ENCODE data around the gene KRTAP5-11. TPM values are rescaled to one million over a fixed set of nuclear protein-coding genes. Genes with fewer than 3 reads are reported as not detected.
"Not testable (repeated sequence)": the region's sequence is repeated elsewhere in the genome, so short reads cannot be mapped to it uniquely, and the experiment has no call there.

Gene KRTAP5-11
- total RNA-seq, 1 donor from 2014 or later = not detected

DNA sequence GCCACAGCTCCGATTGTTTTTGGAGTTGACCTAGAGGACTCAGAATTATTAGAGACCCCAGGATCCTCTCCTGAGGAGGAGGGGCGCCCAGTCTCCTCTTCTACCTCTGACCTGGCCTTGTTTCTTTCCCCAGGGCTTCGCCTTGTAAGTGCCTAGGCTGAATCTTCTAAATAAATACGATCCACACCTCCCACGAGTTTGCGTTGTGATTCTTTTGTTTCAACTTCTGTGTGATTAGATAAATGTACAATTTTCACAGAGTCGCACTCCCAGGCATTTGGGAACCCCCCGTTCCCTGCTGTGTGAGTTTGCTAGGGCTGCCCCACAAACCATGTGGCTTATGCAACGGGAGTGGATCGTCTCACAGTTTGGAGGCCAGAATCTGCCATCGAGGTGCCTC is 43.7 kb downstream of the KRTAP5-11 start:
- TF ChIP-seq, protein P1, sequence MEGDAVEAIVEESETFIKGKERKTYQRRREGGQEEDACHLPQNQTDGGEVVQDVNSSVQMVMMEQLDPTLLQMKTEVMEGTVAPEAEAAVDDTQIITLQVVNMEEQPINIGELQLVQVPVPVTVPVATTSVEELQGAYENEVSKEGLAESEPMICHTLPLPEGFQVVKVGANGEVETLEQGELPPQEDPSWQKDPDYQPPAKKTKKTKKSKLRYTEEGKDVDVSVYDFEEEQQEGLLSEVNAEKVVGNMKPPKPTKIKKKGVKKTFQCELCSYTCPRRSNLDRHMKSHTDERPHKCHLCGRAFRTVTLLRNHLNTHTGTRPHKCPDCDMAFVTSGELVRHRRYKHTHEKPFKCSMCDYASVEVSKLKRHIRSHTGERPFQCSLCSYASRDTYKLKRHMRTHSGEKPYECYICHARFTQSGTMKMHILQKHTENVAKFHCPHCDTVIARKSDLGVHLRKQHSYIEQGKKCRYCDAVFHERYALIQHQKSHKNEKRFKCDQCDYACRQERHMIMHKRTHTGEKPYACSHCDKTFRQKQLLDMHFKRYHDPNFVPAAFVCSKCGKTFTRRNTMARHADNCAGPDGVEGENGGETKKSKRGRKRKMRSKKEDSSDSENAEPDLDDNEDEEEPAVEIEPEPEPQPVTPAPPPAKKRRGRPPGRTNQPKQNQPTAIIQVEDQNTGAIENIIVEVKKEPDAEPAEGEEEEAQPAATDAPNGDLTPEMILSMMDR (IDR thresholded peaks at IDR 0.05; ENCODE audit: partially characterized antibody, unreplicated experiment) = no peak
- Mint-ChIP-seq H3K4me3 (ENCODE audit: unreplicated experiment) (no peak overlapping the region), H3K4me1 (ENCODE audit: low read depth, unreplicated experiment) (no peaks in the 10 kb centered on the region), H3K9me3 (ENCODE audit: unreplicated experiment) (peaks cover 12% of the 10 kb centered on the region), H3K36me3 (ENCODE audit: unreplicated experiment) (peaks cover 3% of the 10 kb centered on the region), H3K27me3 (ENCODE audit: unreplicated experiment) (no peaks in the 10 kb centered on the region), H3K27ac (ENCODE audit: unreplicated experiment) (peak overlapping the region; percentile 10)
- DNase-seq = no peak

DNA sequence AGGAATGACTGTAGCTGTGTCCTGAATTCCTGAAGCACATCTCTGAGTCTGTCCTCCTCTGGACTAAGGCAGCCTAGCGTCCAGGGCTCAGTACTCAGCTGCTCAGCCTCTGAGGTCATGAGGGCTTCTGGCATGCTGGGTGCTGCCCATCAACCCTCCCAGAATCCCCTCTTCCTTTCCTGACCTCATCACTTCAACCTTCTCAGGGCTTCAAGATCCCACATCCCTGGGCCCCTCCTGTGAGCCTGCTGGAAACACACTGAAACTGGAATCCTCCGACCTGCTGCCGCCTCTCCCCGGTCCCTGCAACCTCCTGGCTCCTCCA is 44.0 kb downstream of the KRTAP5-11 start:
- Mint-ChIP-seq H3K4me1 (ENCODE audit: low read depth, unreplicated experiment) (no peaks in the 10 kb centered on the region), H3K36me3 (ENCODE audit: unreplicated experiment) (peaks cover 3% of the 10 kb centered on the region), H3K27ac (ENCODE audit: unreplicated experiment) (peak overlapping the region; percentile 10), H3K9me3 (ENCODE audit: unreplicated experiment) (peaks cover 12% of the 10 kb centered on the region), H3K4me3 (ENCODE audit: unreplicated experiment) (no peak overlapping the region), H3K27me3 (ENCODE audit: unreplicated experiment) (no peaks in the 10 kb centered on the region)
- DNase-seq = no peak
- TF ChIP-seq, protein P1 (IDR thresholded peaks at IDR 0.05; ENCODE audit: partially characterized antibody, unreplicated experiment) = no peak

DNA sequence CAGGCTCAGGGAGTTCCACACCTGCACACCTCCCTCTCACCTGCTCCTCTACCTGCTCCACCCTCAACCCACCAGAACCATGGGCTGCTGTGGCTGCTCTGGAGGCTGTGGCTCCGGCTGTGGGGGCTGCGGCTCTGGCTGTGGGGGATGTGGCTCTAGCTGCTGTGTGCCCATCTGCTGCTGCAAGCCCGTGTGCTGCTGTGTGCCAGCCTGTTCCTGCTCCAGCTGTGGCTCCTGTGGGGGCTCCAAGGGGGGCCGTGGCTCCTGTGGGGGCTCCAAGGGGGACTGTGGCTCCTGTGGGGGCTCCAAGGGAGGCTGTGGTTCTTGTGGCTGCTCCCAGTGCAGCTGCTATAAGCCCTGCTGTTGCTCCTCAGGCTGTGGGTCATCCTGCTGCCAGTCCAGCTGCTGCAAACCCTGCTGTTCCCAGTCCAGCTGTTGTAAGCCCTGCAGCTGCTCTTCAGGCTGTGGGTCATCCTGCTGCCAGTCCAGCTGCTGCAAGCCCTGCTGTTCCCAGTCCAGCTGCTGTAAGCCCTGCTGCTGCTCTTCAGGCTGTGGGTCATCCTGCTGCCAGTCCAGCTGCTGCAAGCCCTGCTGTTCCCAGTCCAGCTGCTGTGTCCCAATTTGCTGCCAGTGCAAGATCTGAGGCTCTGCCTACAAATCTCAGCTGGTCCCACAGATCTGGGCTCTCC is 44.6 kb downstream of the KRTAP5-11 start, which contains the start of gene KRTAP5-8:
KRTAP5-8 (plus strand) TSS at position 49 of the 689 bp plus-strand sequence; CDS start at position 80, 31 bp downstream.
- not testable (repeated sequence) for H3K4me1 Mint-ChIP-seq (ENCODE audit: low read depth, unreplicated experiment); DNase-seq; H3K4me3 Mint-ChIP-seq (ENCODE audit: unreplicated experiment); H3K36me3 Mint-ChIP-seq (ENCODE audit: unreplicated experiment); H3K27me3 Mint-ChIP-seq (ENCODE audit: unreplicated experiment)
- peaks cover 12% of the 10 kb centered on the region for H3K9me3 Mint-ChIP-seq (ENCODE audit: unreplicated experiment)
- peak within 1 kb of the TSS; percentile 10 for H3K27ac Mint-ChIP-seq (ENCODE audit: unreplicated experiment)

DNA sequence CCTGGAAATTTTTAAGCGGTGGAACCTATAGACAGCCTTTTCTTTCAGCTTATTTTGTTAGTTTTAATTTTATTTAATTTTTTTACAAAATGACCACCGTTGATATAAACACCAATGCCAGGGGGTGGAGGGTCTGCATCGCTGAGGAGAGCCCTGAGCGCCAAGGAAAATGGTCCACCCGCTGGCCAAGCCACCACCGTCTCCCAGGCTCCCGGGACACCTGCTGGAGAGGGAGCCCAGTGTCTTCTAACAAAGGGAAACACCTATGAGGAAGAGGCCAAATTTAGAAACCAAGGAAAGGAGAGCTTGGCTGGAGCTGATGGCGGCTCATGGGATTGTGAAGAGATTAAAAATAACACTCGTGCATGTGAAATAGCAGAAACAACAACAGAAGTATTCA is 45.1 kb downstream of the KRTAP5-11 start:
- peaks cover 12% of the 10 kb centered on the region for H3K9me3 Mint-ChIP-seq (ENCODE audit: unreplicated experiment)
- H3K27ac Mint-ChIP-seq (ENCODE audit: unreplicated experiment) = no peak overlapping the region
- DNase-seq = no peak
- no peaks in the 10 kb centered on the region for H3K4me1 Mint-ChIP-seq (ENCODE audit: low read depth, unreplicated experiment)
- no peaks in the 10 kb centered on the region for H3K27me3 Mint-ChIP-seq (ENCODE audit: unreplicated experiment)
- TF ChIP-seq, protein P1 (IDR thresholded peaks at IDR 0.05; ENCODE audit: partially characterized antibody, unreplicated experiment) = no peak
- H3K36me3 Mint-ChIP-seq (ENCODE audit: unreplicated experiment) = peaks cover 3% of the 10 kb centered on the region
- H3K4me3 Mint-ChIP-seq (ENCODE audit: unreplicated experiment) = no peak overlapping the region

DNA sequence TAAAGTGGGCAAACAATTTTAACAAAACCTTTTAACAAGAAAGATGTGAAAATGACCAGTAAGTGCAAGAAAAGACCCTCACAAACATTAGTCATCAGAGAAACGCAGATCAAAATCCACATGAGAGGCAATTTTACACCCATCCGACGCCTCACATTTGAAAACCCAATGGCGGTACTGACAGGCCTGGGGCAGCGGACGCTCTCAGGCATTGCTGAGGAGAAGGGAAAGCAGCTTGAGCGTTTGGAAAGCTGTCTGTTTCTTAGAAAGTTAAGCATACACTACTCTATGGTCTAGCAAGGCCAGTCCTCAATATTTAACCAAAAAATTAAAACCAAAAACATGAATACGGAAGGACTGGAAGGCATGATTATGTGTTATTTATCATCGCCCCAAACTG is 46.9 kb downstream of the KRTAP5-11 start:
- Mint-ChIP-seq H3K9me3 (ENCODE audit: unreplicated experiment) (peaks cover 10% of the 10 kb centered on the region), H3K4me3 (ENCODE audit: unreplicated experiment) (no peak overlapping the region), H3K36me3 (ENCODE audit: unreplicated experiment) (peaks cover 8% of the 10 kb centered on the region), H3K27ac (ENCODE audit: unreplicated experiment) (no peak overlapping the region), H3K27me3 (ENCODE audit: unreplicated experiment) (no peaks in the 10 kb centered on the region), H3K4me1 (ENCODE audit: low read depth, unreplicated experiment) (no peaks in the 10 kb centered on the region)
- no peak for DNase-seq
- TF ChIP-seq, protein P1 (IDR thresholded peaks at IDR 0.05; ENCODE audit: partially characterized antibody, unreplicated experiment) = no peak

DNA sequence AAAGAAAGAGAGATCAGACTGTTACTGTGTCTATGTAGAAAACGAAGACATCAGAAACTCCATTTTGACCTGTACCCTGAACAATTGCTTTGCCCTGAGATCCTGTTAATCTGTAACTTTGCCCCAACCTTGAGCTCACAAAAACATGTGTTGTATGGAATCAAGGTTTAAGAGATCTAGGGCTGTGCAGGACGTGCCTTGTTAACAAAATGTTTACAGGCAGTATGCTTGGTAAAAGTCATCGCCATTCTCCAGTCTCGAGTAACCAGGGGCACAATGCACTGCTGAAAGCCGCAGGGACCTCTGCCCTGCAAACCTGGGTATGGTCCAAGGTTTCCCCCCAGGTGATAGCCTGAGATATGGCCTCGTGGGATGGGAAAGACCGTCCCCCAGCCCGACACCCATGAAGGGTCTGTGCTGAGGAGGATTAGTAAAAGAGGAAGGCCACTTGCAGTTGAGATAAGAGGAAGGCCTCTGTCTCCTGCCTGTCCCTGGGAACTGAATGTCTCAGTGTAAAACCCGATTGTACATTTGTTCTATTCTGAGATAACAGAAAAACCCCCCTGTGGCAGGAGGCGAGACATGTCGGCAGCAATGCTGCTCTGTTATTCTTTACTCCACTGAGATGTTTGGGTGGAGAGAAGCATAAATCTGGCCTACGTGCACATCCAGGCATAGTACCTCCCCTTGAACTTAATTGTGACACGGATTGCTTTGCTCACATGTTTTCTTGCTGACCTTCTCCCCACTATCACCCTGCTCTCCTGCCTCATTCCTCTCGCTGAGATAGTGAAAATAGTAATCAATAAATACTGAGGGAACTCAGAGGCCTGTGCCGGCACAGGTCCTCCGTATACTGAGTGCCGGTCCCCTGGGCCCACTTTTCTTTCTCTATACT is 47.7 kb downstream of the KRTAP5-11 start:
- H3K27ac Mint-ChIP-seq (ENCODE audit: unreplicated experiment); H3K4me3 Mint-ChIP-seq (ENCODE audit: unreplicated experiment); H3K27me3 Mint-ChIP-seq (ENCODE audit: unreplicated experiment); DNase-seq; H3K4me1 Mint-ChIP-seq (ENCODE audit: low read depth, unreplicated experiment); H3K9me3 Mint-ChIP-seq (ENCODE audit: unreplicated experiment): not testable (repeated sequence)
- peaks cover 10% of the 10 kb centered on the region for H3K36me3 Mint-ChIP-seq (ENCODE audit: unreplicated experiment)
